Neural cell (in vitro differentiated cells): ENCODE data around the gene IL10.

Source experiments
- CTCF ChIP-seq: fragments of 450-650 bp; IDR thresholded peaks from 2 replicates; pipeline ENCODE4 v1.5.1; 2014; ENCODE audit warnings: antibody characterized with exemption, mild to moderate bottlenecking, moderate library complexity; ENCODE audit not compliant: poor library complexity, severe bottlenecking
- EP300 ChIP-seq: fragments of 450-650 bp; conservative IDR thresholded peaks from 2 replicates; pipeline ENCODE4 v1.6.1; 2014; ENCODE audit warnings: antibody characterized with exemption, mild to moderate bottlenecking, moderate library complexity; ENCODE audit not compliant: poor library complexity, severe bottlenecking
- EZH2 ChIP-seq: fragments of 200-600, 300-800 bp; shearing (Covaris generic), sonication (generic); IDR thresholded peaks from 2 replicates; pipeline ENCODE4 v1.6.1; 2014; ENCODE audit warnings: antibody characterized with exemption, low read length, borderline replicate concordance, mild to moderate bottlenecking; ENCODE audit not compliant: insufficient read depth, poor library complexity, severe bottlenecking
- POLR2AphosphoS5 ChIP-seq: IDR thresholded peaks from 2 replicates; pipeline ENCODE4 v1.6.1; 2012
- RAD21 ChIP-seq: fragments of 450-650 bp; conservative IDR thresholded peaks from 2 replicates; pipeline ENCODE4 v1.6.1; 2014; ENCODE audit warnings: antibody characterized with exemption, mild to moderate bottlenecking, moderate library complexity

GRCh38 chr1:206794294-206794908, 22.1 kb upstream of the IL10 start:
- TF ChIP-seq EP300 (no peak), CTCF (no peak), EZH2 (no peak), POLR2AphosphoS5 (no peak), RAD21 (no peak)
